HG02588 (cell line): ENCODE data around the gene TEX44.

Experiments
- ATAC-seq: cut with Tn5 transposase; IDR thresholded peaks from one replicate; pipeline ENCODE4 v1.9.1; 2021; ENCODE audit warnings: mild to moderate bottlenecking, moderate library complexity; ENCODE audit not compliant: unreplicated experiment

Gene TEX44

GRCh38 chr2:231604685-231605606 is 12.3 kb downstream of the TEX44 start:
- ATAC-seq: peak; percentile 82

GRCh38 chr2:231605607-231606091 is 13.0 kb downstream of the TEX44 start:
- ATAC-seq: no peak

GRCh38 chr2:231606941-231607340 is 14.3 kb downstream of the TEX44 start:
- ATAC-seq: no peak

DNA sequence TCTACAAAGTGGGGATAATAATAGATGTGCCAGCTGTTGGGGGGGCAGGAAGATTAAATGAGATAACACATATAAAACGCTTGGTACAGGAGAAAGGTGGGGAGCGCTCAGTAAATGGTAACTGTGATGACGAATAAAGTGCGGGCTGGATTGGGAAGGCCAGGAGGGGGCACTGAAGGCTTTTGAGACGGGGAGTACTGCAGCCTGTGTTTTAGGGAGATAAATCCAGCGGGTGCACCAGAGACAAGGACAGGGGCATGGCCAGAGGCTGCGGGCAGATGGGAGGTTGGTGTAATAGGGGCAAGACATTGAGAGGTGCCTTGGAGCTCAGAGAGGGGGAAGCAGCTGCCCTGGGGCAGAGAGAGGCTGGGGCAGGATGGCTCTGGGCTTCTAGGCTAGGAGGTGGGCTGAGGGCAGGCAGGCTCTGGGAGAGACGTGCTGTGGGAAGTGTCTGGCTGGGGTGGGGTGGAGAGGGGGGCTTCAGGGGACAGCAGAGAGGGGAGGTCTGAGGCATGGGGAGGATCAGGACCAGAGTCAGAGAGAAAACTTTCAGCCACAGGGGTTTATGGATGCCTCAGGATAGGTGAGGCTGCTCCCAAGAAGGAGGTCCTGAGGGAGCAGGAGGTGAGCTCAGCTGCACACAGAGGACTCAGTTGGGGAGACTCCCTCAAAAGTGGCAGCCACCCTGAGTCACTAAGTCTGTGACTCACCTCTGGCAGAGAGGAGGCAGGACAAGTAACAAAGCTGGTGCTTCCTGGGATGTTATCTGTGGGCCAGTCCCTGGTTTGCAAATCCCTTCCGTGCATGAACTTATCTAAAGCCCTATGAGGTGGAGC is 18.8 kb downstream of the TEX44 start:
- no peak for ATAC-seq

DNA sequence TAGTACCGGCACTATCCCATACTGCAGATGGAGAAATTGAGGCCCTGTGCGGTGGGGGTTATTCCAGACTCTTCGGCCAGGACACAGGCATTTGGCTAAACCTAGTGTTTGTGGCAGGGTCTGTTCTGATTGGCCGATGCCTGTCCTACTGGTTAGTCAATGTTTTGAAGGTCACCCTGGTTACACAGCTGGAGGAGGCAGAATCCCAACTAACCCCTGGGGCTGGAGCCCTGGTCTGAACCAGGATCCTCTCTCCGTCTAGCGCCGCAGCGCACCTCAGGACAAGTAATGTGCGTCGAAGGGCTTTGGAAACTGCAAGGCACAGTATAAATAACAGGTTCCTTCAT is 19.4 kb downstream of the TEX44 start:
- no peak for ATAC-seq

GRCh38 chr2:231612456-231613330 is 20.0 kb downstream of the TEX44 start:
- peak; percentile 37 for ATAC-seq

GRCh38 chr2:231613331-231613662 is 20.6 kb downstream of the TEX44 start:
- ATAC-seq: no peak

GRCh38 chr2:231613663-231614558 is 21.2 kb downstream of the TEX44 start:
- peak; percentile 53 for ATAC-seq

DNA sequence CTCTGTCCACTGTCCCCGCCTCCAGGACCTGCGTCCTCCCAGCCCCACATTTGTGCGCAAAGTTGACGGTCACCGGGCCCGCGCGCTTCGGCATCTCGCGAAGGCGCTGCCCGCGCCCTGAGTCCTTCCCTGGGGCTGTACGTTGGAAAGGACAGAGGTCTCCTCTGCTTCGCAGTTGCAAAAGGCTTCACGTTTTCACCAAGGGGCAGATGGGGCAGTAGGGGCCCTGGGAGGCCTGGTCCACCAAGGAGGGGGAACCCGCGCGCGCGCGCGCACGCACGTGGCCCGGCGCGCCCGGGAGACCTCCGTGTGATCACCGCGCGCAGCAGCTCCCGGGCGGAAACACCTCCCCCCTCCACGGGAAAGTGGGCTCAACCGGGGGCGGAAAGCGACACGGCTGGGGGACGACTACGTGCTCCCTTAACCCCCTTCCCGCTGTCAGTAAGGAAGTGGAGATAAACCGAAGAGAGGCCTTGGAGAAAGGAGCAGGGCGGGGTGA is 21.9 kb downstream of the TEX44 start:
- peak; percentile 0 for ATAC-seq

GRCh38 chr2:231615058-231615671 is 22.5 kb downstream of the TEX44 start:
- ATAC-seq: no peak

- no peak for ATAC-seq
Observed at GRCh38 chr2:231616296-231616695, 23.6 kb downstream of the TEX44 start.

- ATAC-seq: no peak
Observed at GRCh38 chr2:231617059-231617926, 24.6 kb downstream of the TEX44 start.

DNA sequence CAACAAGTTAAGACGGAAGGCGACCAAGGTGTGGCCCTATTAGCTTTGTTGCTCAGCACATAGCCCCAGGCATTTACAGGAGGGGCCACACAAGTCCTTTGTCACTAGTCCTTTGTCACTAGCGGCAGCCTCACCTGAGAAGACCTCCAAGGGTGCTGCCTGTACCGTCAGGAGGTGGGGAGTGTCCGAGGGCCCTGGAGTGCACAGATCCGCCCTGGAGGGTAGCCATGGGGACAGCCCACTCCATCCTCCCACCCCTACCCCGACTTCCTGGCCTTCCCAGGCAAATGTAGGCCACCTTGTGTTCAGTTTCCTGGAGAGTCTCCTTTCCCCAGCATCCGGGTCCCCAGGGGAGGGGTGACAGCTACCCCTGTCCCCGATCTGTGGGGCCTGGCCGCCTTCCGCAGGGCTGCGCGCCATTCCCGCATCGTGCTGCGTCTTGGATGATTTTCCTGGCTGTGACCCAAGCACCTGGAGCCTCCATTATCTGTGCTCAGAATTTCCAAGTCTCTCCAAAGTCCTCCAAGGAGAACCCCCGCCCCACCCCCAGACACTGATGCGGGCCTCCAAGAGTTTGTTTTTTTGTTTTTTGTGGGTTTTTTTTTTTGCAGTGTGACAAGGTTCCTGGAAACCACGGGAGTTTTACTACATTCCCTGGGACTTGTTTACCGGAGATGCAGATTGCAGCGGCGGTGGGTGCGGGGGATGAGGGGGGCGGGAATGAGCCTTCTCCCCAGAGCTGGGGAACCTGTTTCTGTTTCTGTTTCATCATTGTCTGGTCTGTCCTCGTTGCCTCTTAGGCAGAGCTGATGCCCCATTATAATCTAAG is 28.6 kb downstream of the TEX44 start:
- no peak for ATAC-seq

GRCh38 chr2:231622963-231623362 is 30.3 kb downstream of the TEX44 start:
- ATAC-seq: no peak

GRCh38 chr2:231626449-231626848 is 33.8 kb downstream of the TEX44 start:
- ATAC-seq: no peak

- no peak for ATAC-seq
Observed at GRCh38 chr2:231627384-231628120, 34.9 kb downstream of the TEX44 start.
